Adipose tissue (tissue), 3 donors: Measurements from ENCODE around the gene KIF13A. TPM values are rescaled to one million over a fixed set of nuclear protein-coding genes. Genes with fewer than 3 reads are reported as not detected.

ENCODE experiments used
- H3K27ac ChIP-seq: one replicate; pipeline ENCODE4 v1.5.1; 2013; ENCODE audit warnings: low read depth, low read length
- WGBS, 3 donors: extraction: QIAGEN DNeasy Blood & Tissue Kit; methylation state at CpG; one replicate each; pipeline ENCODE4 v1.1.7; 2013; 5-methylcytosine and 5-hydroxymethylcytosine counted together
- polyA plus RNA-seq, 3 donors: library from polyadenylated mRNA; stranded (reverse); fragments of 200-250 nt; gene quantifications; one replicate each; pipeline ENCODE4 v1.2.3, GENCODE V29; 2013
- donor health status: healthy with polysubstance abuse.
- donor health status: Bipolar disorder and iron deficiency.
- donor health status: healthy.

The KIF13A gene
- polyA plus RNA-seq, 3 donors = 8.6 to 26.8 (median 21.8) TPM

DNA sequence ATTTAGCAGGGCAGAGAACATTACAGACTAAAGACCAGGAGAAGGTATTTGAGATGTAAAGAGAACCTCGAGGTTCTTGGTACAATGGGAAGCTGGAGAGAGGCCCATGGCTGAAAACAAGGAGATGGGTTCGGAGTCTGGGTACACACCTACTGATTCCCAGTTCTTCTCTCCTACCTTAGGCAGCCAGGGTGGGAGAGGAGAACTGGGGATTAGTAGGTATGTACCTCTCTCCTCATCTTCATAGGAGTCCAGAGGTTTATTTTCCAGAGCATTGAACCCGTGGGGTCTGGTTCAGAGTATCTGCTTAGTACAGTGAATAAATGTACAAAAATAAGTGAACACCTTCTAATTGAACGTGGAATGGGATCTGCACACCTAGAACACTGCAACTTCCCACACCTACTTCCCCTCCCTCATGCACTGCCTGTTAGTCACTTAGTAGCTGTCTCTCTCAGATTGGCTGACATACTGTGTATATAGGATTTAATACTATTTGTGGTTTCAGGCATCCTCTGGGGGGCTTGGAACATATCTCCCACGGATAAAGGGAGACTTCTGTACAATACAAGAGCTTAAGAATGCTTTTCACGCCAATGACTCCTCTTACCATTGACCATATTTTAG lies 257.2 kb downstream of the KIF13A start:
- H3K27ac ChIP-seq = no peak overlapping the region
- WGBS, 3 donors = 70 to 84% (median 82%) methylated on average over 6 of the region's 6 CpGs

DNA sequence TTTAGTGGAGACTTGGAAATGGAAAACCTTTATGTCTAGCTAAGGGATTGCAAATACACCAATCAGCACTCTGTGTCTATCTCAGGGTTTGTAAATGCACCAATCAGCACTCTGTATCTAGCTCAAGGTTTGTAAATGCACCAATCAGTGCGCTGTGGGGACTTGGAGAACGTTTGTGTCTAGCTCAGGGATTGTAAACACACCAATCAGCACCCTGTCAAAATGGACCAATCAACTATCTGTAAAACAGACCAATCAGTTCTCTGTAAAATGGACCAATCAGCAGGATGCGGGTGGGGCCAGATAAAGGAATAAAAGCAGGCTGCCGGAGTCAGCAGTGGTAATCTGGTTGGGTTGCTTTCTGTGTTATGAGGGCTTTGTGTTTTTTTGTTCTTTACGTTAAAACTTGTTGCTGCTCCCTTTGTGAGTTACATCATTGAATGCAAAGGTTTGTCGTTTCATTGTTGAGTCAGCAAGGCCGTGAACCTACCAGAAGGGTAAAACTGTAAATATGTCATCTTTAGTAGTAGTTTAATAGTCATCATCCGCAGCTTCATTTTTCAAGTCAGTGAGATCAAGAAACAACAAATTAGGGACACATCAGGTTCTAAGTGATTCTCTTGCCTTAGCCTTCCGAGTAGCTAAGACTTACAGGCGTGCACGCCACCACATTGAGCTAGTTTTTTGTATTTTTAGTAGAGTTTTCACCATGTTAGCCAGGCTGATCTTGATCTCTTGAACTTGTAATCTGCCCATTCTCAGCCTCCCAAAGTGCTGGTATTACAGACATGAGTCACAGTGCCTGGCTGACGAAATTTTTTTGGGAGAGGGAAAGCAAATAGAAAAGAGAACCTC lies 258.0 kb downstream of the KIF13A start:
- WGBS, 3 donors = 78 to 91% (median 89%) methylated on average over 12 of the region's 12 CpGs

DNA sequence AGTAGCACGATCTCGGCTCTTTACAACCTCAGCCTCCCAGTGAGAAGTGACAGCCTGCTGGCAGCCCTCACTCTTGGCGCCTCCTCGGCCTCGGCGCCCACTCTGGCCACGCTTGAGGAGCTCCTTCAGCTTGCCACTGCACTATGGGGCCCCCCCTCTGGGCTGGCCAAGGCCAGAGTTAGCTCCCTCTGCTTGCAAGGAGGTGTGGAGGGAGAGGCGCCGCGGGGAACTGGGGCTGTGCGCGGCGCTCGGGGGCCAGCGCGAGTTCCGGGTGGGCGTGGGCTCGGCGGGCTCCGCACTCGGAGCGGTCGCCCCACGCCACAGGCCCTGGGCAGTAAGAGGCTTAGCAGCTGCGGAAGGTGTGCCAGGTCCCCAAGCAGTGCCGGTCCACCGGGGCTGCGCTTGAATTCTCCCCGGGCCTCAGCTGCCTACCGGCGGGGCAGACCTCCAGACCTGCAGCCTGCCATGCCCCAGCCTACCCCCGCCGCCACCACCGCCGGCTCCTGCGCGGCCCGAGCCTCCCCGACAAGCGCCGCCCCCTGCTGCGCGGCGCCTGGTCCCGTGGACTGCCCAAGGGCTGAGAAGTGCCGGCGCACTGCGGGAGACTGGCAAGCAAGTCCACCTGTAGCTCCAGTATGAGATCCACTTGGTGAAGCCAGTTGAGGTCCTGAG lies 258.7 kb downstream of the KIF13A start:
- WGBS, 3 donors = 95 to 97% (median 97%) methylated on average over 46 to 49 of the region's 49 CpGs
- H3K27ac ChIP-seq = no peak overlapping the region

More for the DNA sequence above, 258.0 kb downstream of the KIF13A start:
- H3K27ac ChIP-seq = no peak overlapping the region

DNA sequence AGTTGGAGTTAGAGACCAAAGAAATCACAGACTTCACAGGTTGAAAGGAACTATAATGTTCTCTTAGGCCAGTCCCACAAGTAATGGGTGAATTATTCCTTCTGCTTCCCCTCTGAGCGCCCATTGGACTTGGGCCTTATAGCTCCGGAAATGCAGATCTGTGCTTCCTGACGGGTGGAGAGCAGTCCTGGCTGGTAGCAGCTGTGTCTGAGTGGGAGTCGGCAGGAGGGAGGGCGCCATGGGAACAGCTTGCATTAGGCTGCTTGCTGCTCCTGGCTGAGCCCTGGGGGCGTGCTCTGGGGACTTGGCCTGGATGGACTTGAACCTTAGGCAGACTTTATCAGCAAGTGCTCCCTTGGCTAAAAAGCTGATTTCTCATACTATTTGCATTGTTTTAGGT lies 262.4 kb downstream of the KIF13A start:
- H3K27ac ChIP-seq = no peak overlapping the region
- 5 to 46% (median 9%) methylated on average over 6 of the region's 6 CpGs for WGBS, 3 donors

DNA sequence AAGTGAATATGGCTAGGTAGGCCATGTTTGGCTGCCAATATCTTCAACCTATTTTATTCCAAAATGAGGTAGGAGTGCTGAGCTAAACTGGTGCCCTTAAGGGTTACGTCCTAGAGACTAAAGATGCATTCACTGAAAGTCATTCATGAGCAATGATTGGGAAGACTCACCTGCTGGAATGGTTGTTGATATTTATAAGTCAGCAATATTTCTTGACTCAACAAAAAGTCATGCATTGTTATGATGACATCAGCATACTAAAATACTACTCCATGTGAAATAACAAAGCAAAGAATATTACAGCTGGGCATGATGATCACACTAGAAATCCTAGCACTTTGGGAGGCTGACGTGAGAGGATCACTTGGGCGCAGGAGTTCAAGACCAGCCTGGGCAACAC lies 263.1 kb downstream of the KIF13A start:
- WGBS, 3 donors = 93 to 96% (median 95%) methylated on average over 3 of the region's 3 CpGs
- H3K27ac ChIP-seq = no peak overlapping the region

DNA sequence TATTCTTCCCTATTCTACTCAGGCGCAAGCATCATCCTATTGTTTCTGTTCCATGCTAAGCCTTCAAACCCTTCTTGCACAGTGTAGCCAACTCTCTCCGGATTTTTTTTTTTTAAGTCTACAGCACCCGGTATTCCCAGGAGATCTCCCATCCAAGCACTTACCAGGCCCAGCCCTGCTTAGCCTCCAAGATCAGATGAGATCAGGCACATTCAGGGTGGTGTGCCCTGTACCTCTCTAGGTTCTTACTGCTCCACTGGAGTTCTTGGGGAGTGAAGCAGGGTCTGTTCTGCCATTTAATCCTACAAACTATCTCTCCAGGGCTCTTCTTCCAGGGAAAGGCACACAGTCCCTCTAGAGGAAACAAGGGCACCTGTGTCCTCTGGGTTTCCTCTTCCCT lies 265.8 kb downstream of the KIF13A start:
- WGBS, 3 donors = 64 to 76% (median 72%) methylated on average over 3 of the region's 3 CpGs

DNA sequence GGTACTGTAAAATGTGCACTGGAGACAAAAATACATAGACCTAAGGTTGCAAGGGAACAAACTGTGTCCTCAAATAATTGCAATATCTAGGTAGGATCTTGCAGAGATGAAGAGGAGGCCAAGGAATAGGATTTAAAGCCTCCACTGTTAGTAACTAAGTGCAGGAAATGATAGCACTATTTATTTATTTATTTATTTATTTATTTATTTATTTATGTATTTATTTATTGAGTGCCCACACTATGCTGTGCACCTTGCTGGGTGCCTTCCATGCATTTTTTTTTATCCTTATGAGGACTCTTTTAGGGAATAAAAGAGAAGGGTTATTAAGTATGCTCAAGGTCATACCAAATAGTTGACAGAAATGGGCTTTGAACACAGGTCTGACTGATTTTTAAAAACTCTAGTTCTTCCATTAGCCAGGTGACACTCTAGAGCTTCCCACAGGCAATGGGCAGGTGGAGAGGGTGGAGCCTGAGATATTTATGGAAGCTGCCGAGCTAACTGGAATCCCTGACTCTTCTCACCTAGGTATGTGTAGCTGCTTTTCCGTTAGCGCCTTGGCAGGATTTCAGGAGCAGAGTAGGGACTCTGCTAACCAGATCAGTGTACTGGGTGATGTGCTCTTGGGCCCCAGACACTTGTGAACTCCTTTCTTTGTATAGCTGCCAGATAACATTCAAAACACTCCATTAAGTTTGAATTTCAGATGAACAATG lies 268.0 kb downstream of the KIF13A start:
- WGBS, 3 donors = 30 to 68% (median 61%) methylated on average over 3 of the region's 3 CpGs
- no peak overlapping the region for H3K27ac ChIP-seq

More for the DNA sequence above, 265.8 kb downstream of the KIF13A start:
- H3K27ac ChIP-seq = no peak overlapping the region

DNA sequence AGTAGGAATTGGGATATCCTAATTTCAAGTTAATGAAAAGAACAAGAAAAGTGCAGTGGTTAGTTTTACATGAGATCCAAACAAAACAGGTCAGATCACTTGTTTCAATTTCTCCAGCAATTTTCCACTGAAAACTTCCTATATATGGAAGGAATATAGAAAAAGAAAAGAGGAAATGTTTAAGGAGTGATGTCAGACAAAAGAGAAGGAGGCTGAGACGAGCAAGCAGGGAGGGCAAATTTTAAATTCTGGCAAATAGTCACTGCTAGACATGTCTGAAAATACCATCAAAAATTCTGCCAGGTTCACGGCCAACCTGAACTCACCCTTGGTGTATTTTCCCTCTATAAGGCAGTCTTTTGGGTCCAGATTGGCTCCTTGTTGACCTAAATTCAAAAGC lies 271.2 kb downstream of the KIF13A start:
- no peak overlapping the region for H3K27ac ChIP-seq
- 49 to 64% (median 50%) methylated on average over 2 of the region's 2 CpGs for whole genome bisulfite sequencing, 3 donors

DNA sequence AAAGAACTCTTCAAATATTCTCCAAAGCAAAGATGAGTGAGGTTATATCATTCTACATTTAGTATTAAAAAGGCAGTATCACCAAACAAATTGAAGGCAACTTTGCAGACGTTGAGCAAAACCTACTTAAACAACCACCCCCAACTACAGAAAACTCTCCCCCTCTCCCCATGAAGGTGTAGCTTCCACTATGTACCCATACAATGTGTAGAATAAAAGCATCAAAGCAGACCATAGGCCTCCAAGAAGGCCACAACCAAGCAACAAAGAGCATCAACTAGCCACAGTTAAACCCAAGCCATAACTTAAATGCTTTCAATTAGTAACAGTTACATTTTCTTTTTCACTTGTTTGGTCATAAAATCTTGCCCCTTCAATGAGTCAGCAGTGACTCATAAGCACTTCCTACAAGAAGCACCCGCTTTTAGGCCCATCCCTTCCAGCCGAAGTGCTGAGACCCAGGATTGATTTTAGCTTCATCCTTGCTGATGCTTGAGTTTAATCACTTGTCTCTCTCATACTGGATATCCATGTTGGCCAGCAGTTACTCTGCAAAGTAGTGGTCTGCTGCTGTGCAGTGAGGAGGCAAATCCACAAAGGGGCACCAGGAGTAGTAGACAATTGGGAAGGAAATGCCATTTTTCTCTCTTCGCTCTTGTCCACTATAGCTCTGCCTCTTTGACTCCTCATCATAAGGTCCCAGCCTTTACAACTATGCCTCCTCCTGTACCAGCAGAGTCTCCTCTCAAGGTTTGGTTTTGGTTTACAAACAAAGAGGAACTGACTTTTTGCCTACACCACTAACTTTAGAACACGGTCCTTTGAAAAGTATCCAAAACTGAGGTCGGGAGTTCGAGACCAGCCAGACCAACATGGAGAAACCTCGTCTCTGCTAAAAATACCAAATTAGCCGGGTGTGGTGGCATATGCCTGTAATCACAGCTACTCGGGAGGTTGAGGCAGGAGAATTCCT lies 272.3 kb downstream of the KIF13A start:
- WGBS, 3 donors = 62 to 77% (median 64%) methylated on average over 10 of the region's 10 CpGs
- H3K27ac ChIP-seq = no peak overlapping the region

DNA sequence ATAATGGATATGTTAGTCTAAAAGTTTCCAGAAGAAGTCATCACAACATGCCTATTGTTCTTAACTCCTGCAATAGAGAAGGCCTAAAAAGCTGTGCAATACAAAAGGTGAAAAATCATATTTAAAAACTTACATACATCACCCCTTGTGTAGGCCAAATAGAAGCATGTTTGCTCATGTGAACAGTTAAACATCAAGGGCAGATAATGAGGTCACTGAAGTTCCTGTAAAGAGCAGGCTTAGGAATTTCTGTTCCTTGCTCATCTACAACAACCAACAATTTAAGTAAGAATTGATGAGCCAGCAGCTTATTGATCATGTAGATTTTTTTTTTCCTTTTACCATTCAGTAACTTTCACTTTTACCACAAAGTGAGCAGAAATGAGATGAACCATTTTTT lies 273.3 kb downstream of the KIF13A start:
- H3K27ac ChIP-seq = no peak overlapping the region

DNA sequence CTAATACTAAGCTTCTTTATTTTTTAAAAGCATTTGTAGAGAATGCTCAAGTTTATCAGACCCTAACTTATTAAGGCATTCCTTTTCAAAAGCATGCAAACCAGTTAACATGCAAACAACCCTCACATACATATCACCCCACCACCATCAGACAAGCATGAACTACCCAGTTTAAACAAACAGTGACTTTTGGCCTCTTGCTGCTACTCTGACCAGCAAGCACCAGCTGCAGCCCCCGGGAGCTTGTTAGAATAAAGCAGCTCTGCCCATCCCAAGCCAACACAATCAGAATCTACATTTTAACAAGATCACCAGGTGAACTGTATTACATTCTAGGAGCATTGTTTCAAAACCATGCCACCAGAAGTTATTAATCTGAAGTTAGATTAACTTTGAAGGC lies 274.9 kb downstream of the KIF13A start:
- WGBS, 3 donors = 33 to 48% (median 35%) methylated on average over 1 of the region's 1 CpG
- H3K27ac ChIP-seq = no peak overlapping the region

DNA sequence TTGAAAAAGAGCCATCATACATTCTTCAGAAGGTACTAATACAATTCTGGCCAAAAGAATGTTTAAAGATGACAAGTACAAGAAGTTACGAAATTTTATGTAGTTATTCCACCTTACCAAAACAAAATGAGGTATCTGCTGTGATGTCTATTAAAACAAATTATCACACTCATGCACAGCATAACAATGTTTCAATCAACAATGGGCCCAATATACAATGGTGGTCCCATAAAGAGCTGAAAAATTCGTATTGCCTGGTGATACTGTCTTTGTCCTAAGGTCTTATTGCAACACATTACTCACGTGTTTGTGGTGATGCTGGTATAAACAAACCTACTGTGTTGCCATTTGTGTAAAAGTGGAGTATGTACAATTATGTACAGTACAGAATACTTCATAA lies 277.1 kb downstream of the KIF13A start:
- 70 to 73% (median 70%) methylated on average over 3 of the region's 3 CpGs for WGBS, 3 donors

DNA sequence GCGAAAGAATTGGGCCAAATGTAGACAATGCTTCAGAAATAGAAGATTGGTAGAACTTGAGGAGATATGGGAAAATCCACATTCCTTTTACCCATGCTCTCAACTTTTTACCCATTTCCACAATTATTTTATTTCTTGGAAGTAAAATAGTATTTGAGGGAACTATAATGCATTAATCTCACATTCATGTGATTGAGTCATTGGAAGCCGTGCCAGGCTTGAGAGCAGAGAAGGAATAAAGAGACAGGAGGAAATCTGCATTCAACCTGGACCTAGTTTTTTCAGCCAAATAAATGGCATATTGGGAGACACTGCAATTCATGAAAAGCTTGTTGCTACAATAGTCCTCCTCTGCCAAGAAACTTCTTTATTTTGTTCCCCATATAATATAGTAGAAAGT lies 278.0 kb downstream of the KIF13A start:
- 92 to 95% (median 95%) methylated on average over 2 of the region's 2 CpGs for WGBS, 3 donors
- no peak overlapping the region for H3K27ac ChIP-seq

More for the DNA sequence above, 277.1 kb downstream of the KIF13A start:
- no peak overlapping the region for H3K27ac ChIP-seq

Other genes starting within 250 kb of the KIF13A start
- 1 to 10 TPM in 2 of 3 donors, under 1 TPM in 1; 0.11 to 1.6 (median 1.5) TPM for gene NHLRC1, start 135.0 kb upstream of the KIF13A start, polyA plus RNA-seq
- gene TPMT, start 167.4 kb upstream of the KIF13A start, polyA plus RNA-seq = 10 to 100 TPM in 1 of 3 donors, 1 to 10 TPM in 2; 7.5 to 11.2 (median 8.0) TPM
- 1 to 10 TPM; 4.0 to 9.7 (median 4.9) TPM for gene KDM1B, start 167.8 kb upstream of the KIF13A start, polyA plus RNA-seq